ENCODE measurements around the gene FGD6. TPM values are rescaled to one million over a fixed set of nuclear protein-coding genes. Genes with fewer than 3 reads are reported as not detected.

FGD6 gene
- total RNA-seq, 1 experiment from 2014 or later = 23.5 TPM

- Histone ChIP-seq H3K27me3 (replicated peaks; ENCODE audit: control insufficient read depth, insufficient read depth, low read length) (no peaks in the 10 kb centered on the region), H3K4me3 (ENCODE audit: low read depth, low read length) (no peak overlapping the region), H3K4me1 (peaks cover 8% of the 10 kb centered on the region; the same call in 1 of the 2 replicates), H3K36me3 (ENCODE audit: control insufficient read depth, insufficient read depth, low read length) (no peaks in the 10 kb centered on the region; the same call in 1 of the 2 replicates), H3K9me3 (no peaks in the 10 kb centered on the region)
- no peak overlapping the region for H3K4me3 Mint-ChIP-seq (ENCODE audit: unreplicated experiment)
- intact Hi-C loops (cut with micrococcal nuclease; ENCODE audit: unreplicated experiment) = no loop called here
- POLR2A ChIA-PET = no interaction called here
- TF ChIP-seq CTCF (IDR thresholded peaks at IDR 0.05; ENCODE audit: insufficient read depth in 1 of 2, low read depth in 1 of 2, low read length in 1 of 2, severe bottlenecking in 1 of 2, unreplicated experiment in 1 of 2) = no peak
- no peaks in the 10 kb centered on the region for H3K27me3 Mint-ChIP-seq (ENCODE audit: insufficient read depth, unreplicated experiment)
- peaks cover 20% of the 10 kb centered on the region for H3K36me3 Mint-ChIP-seq (ENCODE audit: insufficient read depth, unreplicated experiment)
- CTCF ChIA-PET = no interaction called here
- no peak overlapping the region for H3K27ac Mint-ChIP-seq (ENCODE audit: unreplicated experiment)
- DNase-seq = no peak
- no TSS peak for BruUV-seq (replicated peaks)
- no peaks in the 10 kb centered on the region for H3K9me3 Mint-ChIP-seq (ENCODE audit: unreplicated experiment)
- peaks cover 20% of the 10 kb centered on the region for H3K4me1 Mint-ChIP-seq (ENCODE audit: low read depth, unreplicated experiment)
These were observed 4.7 kb downstream of the FGD6 start for GRCh38 chr12:95212586-95212985.

GRCh38 chr12:95208678-95209077, 8.6 kb downstream of the FGD6 start:
- H3K27me3 ChIP-seq (replicated peaks; ENCODE audit: control insufficient read depth, insufficient read depth, low read length) = no peaks in the 10 kb centered on the region
- Mint-ChIP-seq H3K4me3 (ENCODE audit: unreplicated experiment) (no peak overlapping the region), H3K27ac (ENCODE audit: unreplicated experiment) (no peak overlapping the region), H3K4me1 (ENCODE audit: low read depth, unreplicated experiment) (peaks cover 36% of the 10 kb centered on the region), H3K27me3 (ENCODE audit: insufficient read depth, unreplicated experiment) (no peaks in the 10 kb centered on the region), H3K9me3 (ENCODE audit: unreplicated experiment) (no peaks in the 10 kb centered on the region), H3K36me3 (ENCODE audit: insufficient read depth, unreplicated experiment) (peaks cover 40% of the 10 kb centered on the region)
- ChIA-PET CTCF (interaction anchor here (0.5 kb wide), 1 partner anchor 138 kb away, joined by 4 read pairs; no protein-coding TSS in a partner anchor), POLR2A (no interaction called here)
- intact Hi-C loops (cut with micrococcal nuclease; ENCODE audit: unreplicated experiment) = no loop called here
- no peaks in the 10 kb centered on the region for H3K9me3 ChIP-seq
- H3K4me1 ChIP-seq = peaks cover 24% of the 10 kb centered on the region
- DNase-seq = no peak
- no TSS peak for BruUV-seq (replicated peaks)
- no peak overlapping the region for H3K4me3 ChIP-seq (ENCODE audit: low read depth, low read length)
- no peaks in the 10 kb centered on the region; the same call in 1 of the 2 replicates for H3K36me3 ChIP-seq (ENCODE audit: control insufficient read depth, insufficient read depth, low read length)
- no peak for TF ChIP-seq CTCF (IDR thresholded peaks at IDR 0.05; ENCODE audit: insufficient read depth in 1 of 2, low read depth in 1 of 2, low read length in 1 of 2, severe bottlenecking in 1 of 2, unreplicated experiment in 1 of 2)

GRCh38 chr12:95207407-95207806, 9.9 kb downstream of the FGD6 start:
- BruUV-seq (replicated peaks) = no TSS peak
- H3K9me3 ChIP-seq = no peaks in the 10 kb centered on the region
- no peaks in the 10 kb centered on the region for H3K27me3 ChIP-seq (replicated peaks; ENCODE audit: control insufficient read depth, insufficient read depth, low read length)
- H3K4me3 ChIP-seq (ENCODE audit: low read depth, low read length) = no peak overlapping the region
- DNase-seq = no peak
- Mint-ChIP-seq H3K4me3 (ENCODE audit: unreplicated experiment) (no peak overlapping the region), H3K36me3 (ENCODE audit: insufficient read depth, unreplicated experiment) (peaks cover 40% of the 10 kb centered on the region), H3K9me3 (ENCODE audit: unreplicated experiment) (no peaks in the 10 kb centered on the region), H3K4me1 (ENCODE audit: low read depth, unreplicated experiment) (peaks cover 30% of the 10 kb centered on the region), H3K27me3 (ENCODE audit: insufficient read depth, unreplicated experiment) (no peaks in the 10 kb centered on the region), H3K27ac (ENCODE audit: unreplicated experiment) (no peak overlapping the region)
- CTCF ChIA-PET = no interaction called here
- POLR2A ChIA-PET = no interaction called here
- no peak for TF ChIP-seq CTCF (IDR thresholded peaks at IDR 0.05; ENCODE audit: insufficient read depth in 1 of 2, low read depth in 1 of 2, low read length in 1 of 2, severe bottlenecking in 1 of 2, unreplicated experiment in 1 of 2)
- no peaks in the 10 kb centered on the region; the same call in 1 of the 2 replicates for H3K36me3 ChIP-seq (ENCODE audit: control insufficient read depth, insufficient read depth, low read length)
- peaks cover 37% of the 10 kb centered on the region for H3K4me1 ChIP-seq
- intact Hi-C loops (cut with micrococcal nuclease; ENCODE audit: unreplicated experiment) = no loop called here
